Measurements from ENCODE around the gene MRPS22.

The MRPS22 gene

DNA sequence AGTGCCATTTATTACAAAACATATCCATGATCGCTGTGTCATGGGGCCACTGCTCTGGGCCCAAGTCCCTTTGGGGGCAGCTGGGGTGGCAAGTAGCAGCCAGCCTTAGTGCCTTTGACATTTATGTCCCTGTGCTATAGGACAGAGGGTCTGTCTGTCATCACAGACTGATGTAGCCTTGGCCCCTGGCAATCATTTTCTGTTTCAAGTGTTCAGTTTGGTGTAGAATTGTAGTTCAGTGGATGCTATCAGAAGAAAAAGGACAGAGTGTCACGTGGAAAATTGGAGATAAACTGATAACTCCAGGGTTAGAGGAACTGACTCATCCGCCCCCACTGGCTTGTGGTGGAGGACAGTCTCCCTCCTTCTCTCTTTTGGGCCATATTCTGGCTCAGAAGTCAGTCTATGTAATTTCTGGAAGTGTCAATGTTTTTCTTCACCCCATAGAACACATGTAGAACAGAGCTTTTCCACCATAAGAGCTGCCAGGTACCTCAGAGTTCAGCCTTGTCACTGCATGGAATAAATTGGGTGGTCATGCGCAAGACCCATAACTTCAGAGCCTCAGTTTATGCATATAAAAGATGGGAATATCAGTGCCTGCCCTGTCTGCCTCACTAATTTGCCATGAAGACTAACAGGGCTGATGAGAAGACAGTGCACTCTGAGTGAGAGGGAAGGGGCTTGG is 4.5 kb upstream of the MRPS22 start:
- no peak for DNase-seq (ENCODE audit: extremely low read depth, low read depth)
- TF ChIP-seq, protein P1, sequence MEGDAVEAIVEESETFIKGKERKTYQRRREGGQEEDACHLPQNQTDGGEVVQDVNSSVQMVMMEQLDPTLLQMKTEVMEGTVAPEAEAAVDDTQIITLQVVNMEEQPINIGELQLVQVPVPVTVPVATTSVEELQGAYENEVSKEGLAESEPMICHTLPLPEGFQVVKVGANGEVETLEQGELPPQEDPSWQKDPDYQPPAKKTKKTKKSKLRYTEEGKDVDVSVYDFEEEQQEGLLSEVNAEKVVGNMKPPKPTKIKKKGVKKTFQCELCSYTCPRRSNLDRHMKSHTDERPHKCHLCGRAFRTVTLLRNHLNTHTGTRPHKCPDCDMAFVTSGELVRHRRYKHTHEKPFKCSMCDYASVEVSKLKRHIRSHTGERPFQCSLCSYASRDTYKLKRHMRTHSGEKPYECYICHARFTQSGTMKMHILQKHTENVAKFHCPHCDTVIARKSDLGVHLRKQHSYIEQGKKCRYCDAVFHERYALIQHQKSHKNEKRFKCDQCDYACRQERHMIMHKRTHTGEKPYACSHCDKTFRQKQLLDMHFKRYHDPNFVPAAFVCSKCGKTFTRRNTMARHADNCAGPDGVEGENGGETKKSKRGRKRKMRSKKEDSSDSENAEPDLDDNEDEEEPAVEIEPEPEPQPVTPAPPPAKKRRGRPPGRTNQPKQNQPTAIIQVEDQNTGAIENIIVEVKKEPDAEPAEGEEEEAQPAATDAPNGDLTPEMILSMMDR (IDR thresholded peaks at IDR 0.05; ENCODE audit: low read depth, low read length), result no peak

DNA sequence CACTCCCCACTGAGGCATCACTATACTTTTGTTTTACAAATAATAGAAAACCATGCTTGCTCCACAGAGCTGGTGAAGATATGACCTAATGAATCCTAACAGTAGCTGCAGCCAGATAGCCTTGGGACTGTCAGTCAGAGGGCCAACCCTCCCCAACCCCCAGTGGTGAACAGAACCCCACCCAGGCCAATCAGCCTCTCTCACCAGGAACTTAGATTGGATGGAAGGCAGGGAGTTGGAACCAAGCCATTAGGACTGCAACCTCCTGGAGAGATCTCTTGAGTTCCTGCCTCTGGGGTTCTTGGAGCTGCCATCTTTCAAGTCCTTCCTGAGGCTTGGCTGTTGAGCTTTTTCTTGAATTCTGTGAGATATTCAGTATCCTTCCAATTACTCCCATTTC is 3.0 kb upstream of the MRPS22 start:
- TF ChIP-seq, protein P1 (IDR thresholded peaks at IDR 0.05; ENCODE audit: low read depth, low read length), result no peak
- DNase-seq (ENCODE audit: extremely low read depth, low read depth), result no peak

DNA sequence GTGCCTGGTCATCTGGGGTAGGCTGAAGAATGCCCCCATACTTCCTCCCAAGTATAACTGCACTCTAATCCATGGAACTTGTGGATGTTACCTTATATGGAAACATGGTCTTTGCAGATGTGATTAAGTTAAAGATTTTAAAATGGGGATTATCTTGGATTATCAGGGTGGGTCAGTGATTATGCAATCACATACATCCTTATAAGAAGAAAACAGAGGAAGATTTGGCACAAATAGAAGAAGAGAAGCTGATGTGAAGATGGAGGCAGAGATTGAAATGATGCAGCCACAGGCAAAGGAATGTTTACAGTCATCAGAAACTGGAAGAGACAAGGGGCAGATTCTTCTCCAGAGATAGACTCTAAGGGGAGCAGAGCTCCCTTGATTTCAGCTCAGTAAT is 1.8 kb upstream of the MRPS22 start:
- TF ChIP-seq, protein P1 (IDR thresholded peaks at IDR 0.05; ENCODE audit: low read depth, low read length), result no peak
- no peak for DNase-seq (ENCODE audit: extremely low read depth, low read depth)

DNA sequence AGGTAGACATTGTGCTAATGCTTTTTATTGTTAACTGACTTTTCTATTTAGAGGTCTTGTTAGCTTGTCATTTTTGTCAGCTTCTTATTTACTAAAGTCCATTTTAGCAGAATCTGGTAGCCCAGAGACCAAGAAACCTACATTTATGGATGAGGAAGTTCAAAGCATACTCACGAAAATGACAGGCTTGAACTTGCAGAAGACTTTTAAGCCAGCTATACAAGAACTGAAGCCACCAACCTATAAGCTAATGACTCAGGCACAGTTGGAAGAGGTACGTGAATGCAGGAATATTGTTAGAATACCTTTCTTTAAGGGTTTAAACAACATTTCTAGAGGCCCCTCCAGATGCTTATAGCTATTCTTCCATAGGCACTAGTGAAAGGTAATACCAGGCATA is 3.0 kb downstream of the MRPS22 start:
- DNase-seq (ENCODE audit: extremely low read depth, low read depth), result no peak
- TF ChIP-seq, protein P1 (IDR thresholded peaks at IDR 0.05; ENCODE audit: low read depth, low read length), result no peak

DNA sequence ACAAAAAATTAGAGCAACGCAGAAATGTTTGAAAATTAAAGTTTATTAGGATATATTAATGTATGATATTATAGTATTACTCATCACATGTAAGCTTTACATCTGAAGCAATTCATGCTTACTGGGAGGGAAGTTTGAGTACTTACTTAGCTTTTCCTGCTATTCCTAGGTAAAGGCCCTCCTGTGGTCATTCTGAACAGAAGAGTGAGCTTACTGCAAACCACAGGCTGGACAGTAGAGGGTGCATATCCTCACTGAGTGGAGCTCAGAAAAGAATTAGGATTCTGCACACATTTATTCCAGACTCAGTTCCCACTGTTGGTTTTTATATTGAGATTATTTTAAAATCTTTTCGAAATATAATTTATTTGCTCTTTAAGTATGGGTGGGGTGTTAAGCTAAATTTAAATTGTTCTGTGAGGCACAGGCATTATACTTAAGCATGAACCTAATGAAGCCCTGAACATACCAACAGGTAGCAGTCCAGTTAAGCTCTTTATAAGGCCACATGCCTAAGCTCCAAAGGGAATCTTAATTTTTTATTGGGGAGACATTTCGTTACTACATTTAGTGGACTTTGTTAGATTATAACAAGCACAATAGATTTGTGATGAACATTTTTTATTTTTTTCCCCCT is 10.2 kb downstream of the MRPS22 start:
- TF ChIP-seq, protein P1 (IDR thresholded peaks at IDR 0.05; ENCODE audit: low read depth, low read length), result peak; percentile 83
- peak; percentile 4 for DNase-seq (ENCODE audit: extremely low read depth, low read depth)

DNA sequence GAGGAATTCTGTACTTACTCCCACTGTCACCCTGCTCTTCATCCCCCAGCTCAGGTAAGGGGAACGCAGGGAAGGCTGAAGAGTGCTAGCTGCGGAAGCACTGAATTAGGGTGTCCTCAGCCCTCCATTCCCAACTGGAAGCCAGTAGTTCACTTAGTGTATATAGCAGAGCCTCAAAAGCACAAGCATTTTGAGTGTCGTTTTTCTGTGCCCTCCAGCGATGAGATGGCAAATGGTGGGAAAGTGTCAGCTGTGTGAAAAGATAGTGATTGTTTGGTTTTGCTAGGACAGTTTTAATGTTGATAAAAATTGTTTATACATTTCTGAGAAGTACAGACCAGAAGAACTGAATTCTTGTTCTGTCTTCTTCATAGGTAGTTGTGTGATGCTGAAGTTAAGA is 10.8 kb downstream of the MRPS22 start:
- DNase-seq (ENCODE audit: extremely low read depth, low read depth), result no peak
- TF ChIP-seq, protein P1 (IDR thresholded peaks at IDR 0.05; ENCODE audit: low read depth, low read length), result no peak

DNA sequence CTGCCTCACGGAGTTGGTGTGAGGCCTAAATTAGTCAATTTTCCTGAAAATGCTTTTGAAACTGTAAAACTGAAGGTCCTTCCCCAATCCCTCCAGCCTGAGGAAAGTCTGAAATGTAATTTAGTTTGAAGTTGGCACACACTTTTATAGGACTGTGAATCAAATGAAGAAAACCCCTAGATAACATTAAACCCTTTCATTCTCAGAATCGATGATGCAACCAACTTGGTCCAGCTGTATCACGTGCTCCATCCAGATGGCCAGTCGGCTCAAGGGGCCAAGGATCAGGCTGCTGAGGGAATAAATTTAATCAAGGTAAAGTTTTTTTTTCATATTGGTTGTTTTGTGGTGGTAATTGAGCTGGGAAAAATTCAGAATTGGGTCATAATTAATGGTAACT is 11.7 kb downstream of the MRPS22 start:
- peak; percentile 3 for DNase-seq (ENCODE audit: extremely low read depth, low read depth)
- TF ChIP-seq, protein P1 (IDR thresholded peaks at IDR 0.05; ENCODE audit: low read depth, low read length), result no peak

All from AG09319 (cell line).